HG03066 (cell line): ENCODE results near the gene ARSG.
"Not testable (repeated sequence)": the region's sequence is repeated elsewhere in the genome, so short reads cannot be mapped to it uniquely, and the experiment has no call there.

Experiments used
- ATAC-seq: cut with Tn5 transposase; IDR thresholded peaks from one replicate; pipeline ENCODE4 v1.9.1; 2021; ENCODE audit warnings: low read depth; ENCODE audit not compliant: unreplicated experiment

The ARSG gene

DNA sequence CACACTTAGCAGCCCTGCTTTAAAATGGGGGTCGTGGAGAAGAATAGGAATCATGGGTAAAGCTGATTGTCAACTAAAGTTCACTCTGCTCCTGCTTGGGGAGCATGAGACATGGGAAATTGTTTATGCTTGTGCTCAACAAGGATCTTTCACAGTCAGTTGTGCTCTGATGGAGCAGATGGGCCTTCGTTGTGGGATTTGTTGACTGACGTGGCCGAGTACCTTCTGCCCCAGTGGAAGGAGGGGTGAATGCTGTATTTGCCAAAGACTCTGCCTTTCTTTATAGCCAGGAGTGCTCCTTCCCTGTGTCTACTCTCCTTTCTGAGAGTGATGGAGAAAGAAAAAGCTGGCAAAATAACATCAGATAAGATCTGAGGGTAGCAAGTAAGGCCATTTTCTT, 11.4 kb downstream of the ARSG start:
- ATAC-seq: no peak

DNA sequence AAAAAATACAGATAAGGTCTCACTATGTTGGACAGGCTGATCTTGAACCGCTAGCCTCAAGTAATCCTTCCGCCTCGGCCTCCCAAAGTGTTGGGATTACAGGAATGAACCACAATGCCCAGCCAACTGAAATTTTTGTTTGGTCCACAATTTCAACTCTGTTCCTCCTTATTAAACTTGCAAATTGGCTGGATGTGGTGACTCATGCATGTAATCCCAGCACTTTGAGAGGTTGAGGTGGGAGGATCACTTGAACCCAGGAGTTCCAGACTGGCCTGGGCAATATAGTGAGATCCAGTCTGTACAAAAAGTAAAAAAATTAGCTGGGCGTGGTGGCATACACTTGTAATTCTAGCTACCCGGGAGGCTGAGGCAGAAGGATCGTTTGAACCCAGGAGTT, 13.4 kb downstream of the ARSG start:
- no peak for ATAC-seq

GRCh38 chr17:68305142-68305541, 13.8 kb downstream of the ARSG start:
- no peak for ATAC-seq

DNA sequence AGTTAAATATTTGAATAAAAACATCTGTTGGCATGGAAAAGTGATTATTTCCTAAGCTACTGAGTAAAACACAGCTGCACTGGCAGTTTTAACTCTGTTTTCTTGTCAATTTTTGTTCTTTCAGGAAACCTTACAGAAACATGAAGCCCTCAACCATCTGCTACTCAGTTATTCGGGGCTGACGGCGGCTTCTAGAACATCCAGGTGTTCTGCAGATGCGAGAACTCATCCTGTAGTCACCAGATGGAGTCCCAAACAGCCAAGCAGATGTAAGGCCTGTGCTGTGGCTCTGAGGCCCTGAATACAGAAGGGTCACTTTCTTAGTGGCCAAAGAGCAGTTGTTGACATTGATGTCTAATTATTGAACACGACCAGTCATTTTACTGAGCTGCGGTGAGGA, 15.5 kb downstream of the ARSG start:
- ATAC-seq: no peak

DNA sequence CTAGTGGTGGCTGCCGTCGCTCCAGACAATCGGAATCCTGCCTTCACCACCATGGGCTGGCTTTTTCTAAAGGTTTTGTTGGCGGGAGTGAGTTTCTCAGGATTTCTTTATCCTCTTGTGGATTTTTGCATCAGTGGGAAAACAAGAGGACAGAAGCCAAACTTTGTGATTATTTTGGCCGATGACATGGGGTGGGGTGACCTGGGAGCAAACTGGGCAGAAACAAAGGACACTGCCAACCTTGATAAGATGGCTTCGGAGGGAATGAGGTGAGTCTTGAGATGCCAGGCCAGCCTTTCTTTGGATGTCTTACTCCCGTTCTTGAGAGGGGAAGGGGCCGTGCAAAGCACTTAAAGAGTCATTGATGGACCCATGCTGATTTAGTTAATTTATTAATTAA, 16.1 kb downstream of the ARSG start:
- ATAC-seq: no peak

GRCh38 chr17:68308486-68308885, 17.2 kb downstream of the ARSG start:
- not testable (repeated sequence) for ATAC-seq

DNA sequence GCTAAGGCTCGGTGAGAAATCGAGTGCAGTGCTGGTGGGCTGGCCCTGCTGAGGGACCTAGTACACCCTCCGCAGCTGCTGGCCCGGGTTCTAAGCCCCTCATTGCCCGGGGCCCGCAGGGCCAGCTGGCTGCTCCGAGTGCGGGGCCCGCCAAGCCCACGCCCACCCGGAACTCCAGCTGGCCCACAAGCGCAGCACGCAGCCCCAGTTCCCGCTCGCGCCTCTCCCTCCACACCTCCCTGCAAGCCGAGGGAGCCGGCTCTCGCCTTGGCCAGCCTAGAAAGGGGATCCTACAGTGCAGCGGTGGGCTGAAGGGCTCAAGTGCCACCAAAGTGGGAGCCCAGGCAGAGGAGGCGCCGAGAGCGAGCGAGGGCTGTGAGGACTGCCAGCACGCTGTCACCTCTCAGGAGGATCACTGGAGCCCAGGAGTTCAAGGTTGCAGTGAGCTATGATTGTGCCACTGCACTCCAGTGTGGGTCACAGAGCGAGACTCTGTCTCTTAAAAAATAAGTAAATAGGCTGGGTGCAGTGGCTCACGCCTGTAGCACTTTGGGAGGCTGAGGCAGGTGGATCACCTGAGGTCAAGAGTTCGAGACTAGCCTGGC, 17.9 kb downstream of the ARSG start:
- not testable (repeated sequence) for ATAC-seq

DNA sequence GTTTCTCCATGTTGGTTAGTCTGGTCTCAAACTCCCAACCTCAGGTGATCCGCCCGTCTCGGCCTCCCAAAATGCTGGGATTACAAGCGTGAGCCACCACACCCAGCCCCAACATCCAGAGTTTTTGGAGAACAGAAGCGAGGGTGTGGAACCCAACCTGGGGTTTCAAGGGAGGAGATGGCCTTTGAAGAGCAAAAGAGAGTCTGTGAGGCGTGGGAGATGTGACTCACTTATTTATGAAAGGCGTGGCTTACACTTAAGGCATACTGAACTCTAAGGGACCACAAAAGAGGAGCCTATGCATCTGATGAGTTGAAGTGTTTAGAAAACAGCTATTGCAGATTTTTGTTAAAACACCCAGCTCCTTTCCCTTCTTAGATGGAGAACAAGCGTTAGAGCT, 18.9 kb downstream of the ARSG start:
- no peak for ATAC-seq

GRCh38 chr17:68314916-68315535, 23.7 kb downstream of the ARSG start:
- ATAC-seq: no peak

DNA sequence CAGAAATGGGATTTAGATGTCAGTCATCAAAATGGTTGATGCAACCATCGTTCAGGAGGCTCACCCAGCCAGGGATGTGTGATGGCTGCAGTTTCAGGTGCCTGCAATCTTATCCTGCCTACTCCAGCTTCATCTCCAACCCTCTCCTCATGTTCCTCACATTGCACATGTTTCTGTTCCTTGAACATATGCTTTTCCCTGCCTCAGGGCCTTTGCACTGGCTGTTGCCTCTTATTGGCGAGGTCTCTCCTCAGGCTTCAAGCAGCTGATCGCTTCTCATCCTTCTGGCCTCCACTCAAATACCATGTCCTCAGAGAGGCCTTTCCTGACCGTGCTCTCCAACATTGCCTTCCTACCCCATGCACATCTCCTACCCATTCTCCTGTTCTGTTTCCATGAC, 24.6 kb downstream of the ARSG start:
- no peak for ATAC-seq

- ATAC-seq: no peak
These were observed 26.2 kb downstream of the ARSG start for GRCh38 chr17:68317458-68317857.

DNA sequence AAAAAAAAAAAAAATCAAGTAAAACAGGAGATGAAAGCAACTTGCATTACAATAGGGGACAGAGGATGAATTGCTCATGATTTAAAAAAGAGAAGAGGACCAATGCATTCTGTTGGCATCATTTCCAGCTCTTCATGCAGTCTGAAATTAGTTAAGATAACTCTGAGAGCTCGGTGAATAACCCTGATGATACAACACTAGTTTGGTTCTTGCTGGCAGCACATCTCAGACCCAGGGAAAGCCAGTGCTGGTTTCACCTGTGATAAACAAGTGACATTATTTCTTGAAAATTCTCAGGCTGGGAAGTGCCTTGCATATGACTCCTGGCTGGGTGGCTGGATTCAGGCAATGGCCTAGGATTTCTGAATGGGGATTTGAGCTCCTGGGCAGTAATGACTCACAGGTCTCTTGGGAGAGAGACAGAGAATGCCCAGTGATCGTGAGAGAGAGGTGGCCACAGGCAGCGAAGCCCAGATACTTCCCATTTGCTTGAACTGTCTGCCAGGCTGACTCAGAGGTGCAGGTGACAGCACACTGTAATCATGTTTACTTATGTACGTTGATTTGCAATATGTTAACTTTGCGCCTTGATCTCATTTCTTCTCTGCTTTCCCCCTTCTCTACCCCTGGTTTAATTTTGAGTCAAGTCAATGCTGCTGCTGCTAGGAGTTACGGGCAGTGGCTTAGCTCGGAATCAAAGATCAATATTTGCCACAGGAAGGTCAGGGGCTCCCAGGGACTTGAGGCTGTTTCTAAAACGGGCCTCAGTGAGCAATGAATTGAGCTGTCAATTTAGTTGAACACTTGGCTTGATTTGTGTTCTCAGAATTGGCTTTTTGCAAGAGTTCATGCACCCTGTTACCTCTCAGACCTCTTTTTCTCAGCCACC, 27.1 kb downstream of the ARSG start:
- no peak for ATAC-seq

GRCh38 chr17:68319410-68320162, 28.3 kb downstream of the ARSG start:
- no peak for ATAC-seq

DNA sequence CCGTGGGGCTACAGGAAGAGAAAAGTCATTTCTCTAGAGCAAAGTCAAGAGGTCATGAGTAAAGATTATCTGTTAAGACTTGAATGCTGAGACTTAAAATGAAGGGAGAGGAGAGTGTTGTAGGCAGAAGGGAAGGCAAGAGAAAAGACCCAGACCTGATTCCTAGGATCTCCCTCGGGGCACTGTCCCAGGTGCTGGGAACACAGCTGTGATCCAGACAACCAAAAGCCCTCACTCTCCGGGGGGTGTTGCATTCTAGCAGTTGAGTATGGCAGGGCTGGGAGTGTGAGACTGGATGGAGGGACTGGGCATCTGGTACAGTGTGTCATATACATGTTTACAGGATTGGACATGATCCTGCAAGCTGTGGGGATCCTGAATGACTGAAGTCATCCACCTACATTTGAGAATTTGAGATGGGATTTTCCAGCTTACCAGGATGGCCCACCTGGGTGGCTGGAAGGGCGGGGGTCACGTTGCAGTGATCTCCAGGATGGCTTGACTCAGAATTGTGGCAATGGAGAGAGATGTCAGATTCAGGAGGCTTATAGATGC, 29.1 kb downstream of the ARSG start:
- no peak for ATAC-seq

- ATAC-seq: no peak
These were observed 29.8 kb downstream of the ARSG start for GRCh38 chr17:68320943-68321555.

DNA sequence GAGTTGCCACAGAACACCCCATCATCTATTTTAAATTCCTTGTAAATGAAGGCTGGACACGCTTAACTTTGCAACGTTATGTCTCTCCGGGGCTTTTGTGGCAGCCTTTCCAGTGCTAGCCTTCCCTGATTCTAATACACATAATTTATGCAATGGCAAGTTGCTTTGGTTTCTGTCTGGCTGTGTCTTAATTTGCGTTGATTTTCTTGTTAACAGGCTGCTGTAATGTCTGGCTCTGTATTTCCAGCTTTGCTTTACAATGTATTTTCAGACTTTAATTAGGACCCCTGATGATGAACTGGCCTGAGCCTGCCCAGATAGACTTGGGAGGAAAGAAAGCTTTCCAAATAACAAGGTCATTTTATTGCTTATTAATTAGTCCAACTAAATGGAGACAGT, 30.3 kb downstream of the ARSG start:
- no peak for ATAC-seq

GRCh38 chr17:68322630-68323029, 31.3 kb downstream of the ARSG start:
- no peak for ATAC-seq

GRCh38 chr17:68324114-68324513, 32.8 kb downstream of the ARSG start:
- ATAC-seq: no peak

GRCh38 chr17:68324654-68325336, 33.5 kb downstream of the ARSG start:
- ATAC-seq: no peak

DNA sequence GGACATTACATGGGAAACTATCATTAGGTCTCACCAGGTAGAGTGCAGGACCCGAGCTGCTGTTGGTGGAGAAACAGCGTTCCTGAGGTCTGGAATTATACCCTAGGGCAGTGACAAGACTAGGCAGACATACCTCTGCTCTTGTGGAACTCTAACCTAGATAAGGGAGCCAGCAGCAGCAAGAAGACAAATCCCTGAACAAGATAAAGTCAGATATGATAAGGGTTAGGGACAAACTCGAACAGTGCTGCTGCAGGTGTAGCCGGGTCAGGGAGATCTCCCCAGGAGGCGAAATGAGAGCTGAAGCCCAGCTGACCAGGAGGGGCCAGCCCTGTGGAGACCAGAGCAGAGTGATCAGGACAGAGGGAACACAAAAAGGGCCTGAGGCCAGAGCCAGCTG, 34.7 kb downstream of the ARSG start:
- no peak for ATAC-seq
